ENCODE measurements around the gene NEK1.
A peak's percentile ranks its signal among the peaks of the same experiment; 100 is the strongest.

Gene NEK1

GRCh38 chr4:169418846-169419245 is 193.5 kb downstream of the NEK1 start:
- DNase-seq (ENCODE audit: low spot score), result no peak

- DNase-seq (ENCODE audit: low spot score), result no peak
Measured at GRCh38 chr4:169417629-169418282, 194.6 kb downstream of the NEK1 start.

- no peak for DNase-seq (ENCODE audit: low spot score)
Measured at GRCh38 chr4:169416997-169417396, 195.4 kb downstream of the NEK1 start.

GRCh38 chr4:169416461-169416860 is 195.9 kb downstream of the NEK1 start:
- DNase-seq (ENCODE audit: low spot score), result no peak

- no peak for DNase-seq (ENCODE audit: low spot score)
Measured at GRCh38 chr4:169414913-169415312, 197.5 kb downstream of the NEK1 start.

- no peak for DNase-seq (ENCODE audit: low spot score)
Measured at GRCh38 chr4:169412046-169412445, 200.3 kb downstream of the NEK1 start.

- peak; percentile 58 for DNase-seq (ENCODE audit: low spot score)
Measured at GRCh38 chr4:169410839-169411770, 201.3 kb downstream of the NEK1 start.

- no peak for DNase-seq (ENCODE audit: low spot score)
Measured at GRCh38 chr4:169407217-169407845, 205.1 kb downstream of the NEK1 start.

GRCh38 chr4:169404960-169405359 is 207.4 kb downstream of the NEK1 start:
- DNase-seq (ENCODE audit: low spot score), result peak; percentile 26

- DNase-seq (ENCODE audit: low spot score), result no peak
Measured at GRCh38 chr4:169400832-169401231, 211.6 kb downstream of the NEK1 start.

- no peak for DNase-seq (ENCODE audit: low spot score)
Measured at GRCh38 chr4:169399976-169400767, 212.2 kb downstream of the NEK1 start.

GRCh38 chr4:169398316-169398715 is 214.1 kb downstream of the NEK1 start:
- peak; percentile 79 for DNase-seq (ENCODE audit: low spot score)

GRCh38 chr4:169397762-169398161 is 214.6 kb downstream of the NEK1 start:
- no peak for DNase-seq (ENCODE audit: low spot score)

GRCh38 chr4:169385376-169385775 is 227.0 kb downstream of the NEK1 start:
- DNase-seq (ENCODE audit: low spot score), result no peak

- no peak for DNase-seq (ENCODE audit: low spot score)
Measured at GRCh38 chr4:169384779-169385178, 227.6 kb downstream of the NEK1 start.

GRCh38 chr4:169383724-169384123 is 228.7 kb downstream of the NEK1 start:
- peak; percentile 81 for DNase-seq (ENCODE audit: low spot score)

GRCh38 chr4:169379688-169380087 is 232.7 kb downstream of the NEK1 start:
- DNase-seq (ENCODE audit: low spot score), result no peak

GRCh38 chr4:169377367-169377766 is 235.0 kb downstream of the NEK1 start:
- DNase-seq (ENCODE audit: low spot score), result no peak

- DNase-seq (ENCODE audit: low spot score), result no peak
Measured at GRCh38 chr4:169376421-169376820, 236.0 kb downstream of the NEK1 start.

- no peak for DNase-seq (ENCODE audit: low spot score)
Measured at GRCh38 chr4:169372791-169373190, 239.6 kb downstream of the NEK1 start.

- no peak for DNase-seq (ENCODE audit: low spot score)
Measured at GRCh38 chr4:169369634-169370033, 242.7 kb downstream of the NEK1 start.

GRCh38 chr4:169367826-169368225 is 244.6 kb downstream of the NEK1 start:
- no peak for DNase-seq (ENCODE audit: low spot score)

Measured in AG08395 (cell line).